ENCODE results near the gene NHERF2. TPM values are rescaled to one million over a fixed set of nuclear protein-coding genes. Genes with fewer than 3 reads are reported as not detected.

Gene NHERF2
- total and polyA plus RNA-seq, 2 donors, result 25.9 to 111 TPM

DNA sequence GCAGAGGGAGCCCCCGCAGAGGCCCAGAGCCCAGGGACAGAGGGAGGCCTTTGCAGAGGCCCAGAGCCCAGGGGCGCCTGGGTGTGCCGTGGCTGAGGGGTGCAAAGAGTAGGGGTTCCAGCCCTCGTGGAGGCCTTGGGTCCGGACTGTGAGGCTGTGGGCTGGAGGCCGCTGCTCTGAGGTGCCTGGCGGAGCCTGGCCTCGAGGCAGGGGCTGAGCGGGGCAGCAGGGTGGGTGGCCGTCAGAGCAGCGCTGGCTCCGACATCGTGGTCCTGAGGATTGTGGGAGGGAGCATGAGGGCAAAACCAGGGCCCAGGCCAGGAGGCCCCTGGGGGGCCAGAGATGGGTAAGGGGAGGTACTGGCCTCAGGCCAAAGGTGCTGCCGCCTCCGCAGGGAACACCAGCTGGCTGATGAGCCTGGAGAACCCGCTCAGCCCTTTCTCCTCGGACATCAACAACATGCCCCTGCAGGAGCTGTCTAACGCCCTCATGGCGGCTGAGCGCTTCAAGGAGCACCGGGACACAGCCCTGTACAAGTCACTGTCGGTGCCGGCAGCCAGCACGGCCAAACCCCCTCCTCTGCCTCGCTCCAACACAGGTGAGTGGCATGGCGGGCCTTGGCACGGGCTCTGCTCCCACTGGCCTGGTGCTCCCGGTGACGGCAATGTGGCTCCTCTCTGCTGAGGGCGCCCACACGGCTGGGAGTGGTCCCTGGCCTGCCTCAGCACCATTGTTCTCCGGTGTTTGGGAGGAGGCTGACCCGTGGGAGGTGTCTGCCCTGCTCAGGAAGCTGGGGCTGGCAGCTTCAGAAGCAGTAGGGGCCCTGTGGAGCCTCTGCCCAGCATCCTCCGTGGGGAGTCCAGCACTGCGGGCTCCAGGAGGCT lies 54.7 kb downstream of the NHERF2 start:
- DNase-seq (ENCODE audit: extremely low spot score), result no peak
- H3K4me1 ChIP-seq (ENCODE audit: insufficient read depth), result no peaks in the 10 kb centered on the region
- H3K27ac ChIP-seq (ENCODE audit: low read depth), result no peak overlapping the region
- H3K36me3 ChIP-seq (ENCODE audit: insufficient read depth), result peaks cover 4% of the 10 kb centered on the region
- no peak overlapping the region for H3K4me3 ChIP-seq (ENCODE audit: low read depth, low read length)
- 81% methylated on average over 35 of the region's 35 CpGs for WGBS

DNA sequence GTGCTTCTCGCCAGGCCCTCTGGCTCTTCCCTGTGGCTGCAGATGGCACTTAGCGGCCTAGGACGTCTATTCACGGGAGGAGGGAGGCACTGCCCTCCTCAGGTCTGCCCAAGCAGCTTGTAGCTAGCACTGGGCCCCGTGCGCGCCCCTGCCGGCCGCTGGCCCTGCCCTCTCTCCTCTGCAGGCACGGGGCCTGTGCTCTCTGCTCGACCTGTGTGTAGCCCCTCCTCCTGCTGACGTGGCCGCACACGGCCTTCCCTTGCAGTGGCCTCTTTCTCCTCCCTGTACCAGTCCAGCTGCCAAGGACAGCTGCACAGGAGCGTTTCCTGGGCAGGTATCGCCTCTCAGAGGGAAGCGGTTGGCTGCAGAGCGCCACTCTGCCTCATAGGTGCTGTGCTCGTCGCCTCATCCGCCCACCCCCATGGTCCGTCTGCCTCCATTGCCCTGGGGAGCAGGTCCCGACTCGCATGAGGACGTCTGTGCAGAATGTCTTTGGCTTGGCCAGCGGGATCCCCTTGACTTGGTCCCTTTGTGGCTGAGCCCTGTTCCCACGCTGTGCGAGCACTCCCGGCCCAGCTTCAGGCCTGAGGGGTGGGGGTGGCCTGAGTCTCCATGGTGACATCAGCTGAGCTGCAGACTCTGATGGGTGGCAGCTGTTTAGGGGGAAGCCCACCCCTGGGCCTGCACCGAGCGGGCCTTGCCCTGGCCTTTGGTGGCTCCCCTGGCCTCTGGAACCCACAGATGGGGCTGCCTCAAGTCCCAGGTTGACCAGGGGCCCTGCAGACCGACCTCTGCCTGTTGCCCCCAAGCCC lies 55.7 kb downstream of the NHERF2 start:
- 60% methylated on average over 32 of the region's 32 CpGs for WGBS
- no peak overlapping the region for H3K27ac ChIP-seq (ENCODE audit: low read depth)
- H3K4me3 ChIP-seq (ENCODE audit: low read depth, low read length), result no peak overlapping the region
- DNase-seq (ENCODE audit: extremely low spot score), result peak; percentile 23
- H3K4me1 ChIP-seq (ENCODE audit: insufficient read depth), result no peaks in the 10 kb centered on the region
- H3K36me3 ChIP-seq (ENCODE audit: insufficient read depth), result peaks cover 4% of the 10 kb centered on the region

DNA sequence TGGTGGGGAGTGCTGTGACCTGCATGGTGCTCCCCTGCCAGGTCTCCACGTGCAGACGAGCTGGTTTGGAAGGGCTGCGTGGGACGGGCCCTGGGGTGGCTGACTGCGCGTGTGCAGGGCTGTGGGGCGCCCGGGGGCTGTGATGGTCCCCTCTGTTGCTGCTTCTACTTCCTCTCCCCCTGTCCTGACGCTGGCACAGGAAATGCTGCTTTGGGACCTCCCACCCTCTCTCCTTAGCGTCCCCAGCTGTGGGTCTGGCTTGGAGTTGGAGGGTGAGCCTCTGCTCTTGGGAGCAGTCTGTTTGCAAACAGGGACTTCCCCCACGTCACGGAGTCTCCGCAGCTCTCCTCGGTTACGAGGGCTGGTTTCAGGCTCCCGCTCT lies 56.3 kb downstream of the NHERF2 start:
- 54% methylated on average over 16 of the region's 16 CpGs for WGBS
- no peak overlapping the region for H3K27ac ChIP-seq (ENCODE audit: low read depth)
- peaks cover 4% of the 10 kb centered on the region for H3K36me3 ChIP-seq (ENCODE audit: insufficient read depth)
- peak; percentile 17 for DNase-seq (ENCODE audit: extremely low spot score)
- no peaks in the 10 kb centered on the region for H3K4me1 ChIP-seq (ENCODE audit: insufficient read depth)
- no peak overlapping the region for H3K4me3 ChIP-seq (ENCODE audit: low read depth, low read length)

GRCh38 chr16:2083409-2083808 lies 56.7 kb downstream of the NHERF2 start:
- H3K36me3 ChIP-seq (ENCODE audit: insufficient read depth), result peaks cover 4% of the 10 kb centered on the region
- no peak for DNase-seq (ENCODE audit: extremely low spot score)
- 71% methylated on average over 19 of the region's 19 CpGs for WGBS
- no peak overlapping the region for H3K4me3 ChIP-seq (ENCODE audit: low read depth, low read length)
- H3K27ac ChIP-seq (ENCODE audit: low read depth), result no peak overlapping the region
- no peaks in the 10 kb centered on the region for H3K4me1 ChIP-seq (ENCODE audit: insufficient read depth)

- Histone ChIP-seq H3K4me1 (ENCODE audit: insufficient read depth) (no peaks in the 10 kb centered on the region), H3K27ac (ENCODE audit: low read depth) (no peak overlapping the region), H3K4me3 (ENCODE audit: low read depth, low read length) (no peak overlapping the region), H3K36me3 (ENCODE audit: insufficient read depth) (peaks cover 4% of the 10 kb centered on the region)
- WGBS, result 91% methylated on average over 44 of the region's 44 CpGs
- no peak for DNase-seq (ENCODE audit: extremely low spot score)
Measured at GRCh38 chr16:2083876-2084780, 57.4 kb downstream of the NHERF2 start.

DNA sequence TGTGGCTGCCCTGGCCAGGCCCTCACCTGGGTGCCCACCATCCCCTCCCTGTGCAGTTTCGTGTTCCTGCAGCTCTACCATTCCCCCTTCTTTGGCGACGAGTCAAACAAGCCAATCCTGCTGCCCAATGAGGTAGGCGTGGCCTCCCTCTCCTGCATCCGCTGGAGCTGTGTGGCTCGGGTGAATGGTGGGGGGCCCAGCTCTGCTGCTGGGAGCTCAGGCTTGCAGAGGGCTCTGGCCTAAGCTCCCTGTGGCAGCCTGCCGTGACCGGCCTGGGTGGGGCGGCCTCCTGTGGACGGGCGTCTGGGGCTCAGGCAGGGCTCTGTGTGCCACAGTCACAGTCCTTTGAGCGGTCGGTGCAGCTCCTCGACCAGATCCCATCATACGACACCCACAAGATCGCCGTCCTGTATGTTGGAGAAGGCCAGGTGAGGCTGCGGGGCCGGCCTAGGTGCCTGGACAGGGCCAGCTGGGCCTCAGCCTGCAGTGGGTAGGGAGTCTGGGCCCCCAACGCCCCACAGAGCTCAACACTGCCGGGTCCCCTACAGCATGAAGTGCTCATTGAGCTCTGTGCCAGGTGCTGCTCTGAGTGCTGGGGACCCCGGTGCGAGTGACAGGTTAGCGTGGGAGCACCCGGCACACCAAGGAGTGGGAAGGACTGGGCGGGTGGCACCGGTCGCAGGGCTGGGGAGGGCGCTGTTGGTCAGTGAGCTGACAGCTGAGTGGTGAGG lies 58.4 kb downstream of the NHERF2 start:
- no peak for DNase-seq (ENCODE audit: extremely low spot score)
- WGBS, result 83% methylated on average over 29 of the region's 29 CpGs
- Histone ChIP-seq H3K27ac (ENCODE audit: low read depth) (no peak overlapping the region), H3K4me1 (ENCODE audit: insufficient read depth) (no peaks in the 10 kb centered on the region), H3K36me3 (ENCODE audit: insufficient read depth) (peaks cover 2% of the 10 kb centered on the region), H3K4me3 (ENCODE audit: low read depth, low read length) (no peak overlapping the region)

- WGBS, result 71% methylated on average over 14 of the region's 14 CpGs
- Histone ChIP-seq H3K4me1 (ENCODE audit: insufficient read depth) (no peaks in the 10 kb centered on the region), H3K4me3 (ENCODE audit: low read depth, low read length) (no peak overlapping the region), H3K36me3 (ENCODE audit: insufficient read depth) (peaks cover 2% of the 10 kb centered on the region), H3K27ac (ENCODE audit: low read depth) (no peak overlapping the region)
- DNase-seq (ENCODE audit: extremely low spot score), result no peak
Measured at GRCh38 chr16:2085669-2086068, 59.0 kb downstream of the NHERF2 start.

DNA sequence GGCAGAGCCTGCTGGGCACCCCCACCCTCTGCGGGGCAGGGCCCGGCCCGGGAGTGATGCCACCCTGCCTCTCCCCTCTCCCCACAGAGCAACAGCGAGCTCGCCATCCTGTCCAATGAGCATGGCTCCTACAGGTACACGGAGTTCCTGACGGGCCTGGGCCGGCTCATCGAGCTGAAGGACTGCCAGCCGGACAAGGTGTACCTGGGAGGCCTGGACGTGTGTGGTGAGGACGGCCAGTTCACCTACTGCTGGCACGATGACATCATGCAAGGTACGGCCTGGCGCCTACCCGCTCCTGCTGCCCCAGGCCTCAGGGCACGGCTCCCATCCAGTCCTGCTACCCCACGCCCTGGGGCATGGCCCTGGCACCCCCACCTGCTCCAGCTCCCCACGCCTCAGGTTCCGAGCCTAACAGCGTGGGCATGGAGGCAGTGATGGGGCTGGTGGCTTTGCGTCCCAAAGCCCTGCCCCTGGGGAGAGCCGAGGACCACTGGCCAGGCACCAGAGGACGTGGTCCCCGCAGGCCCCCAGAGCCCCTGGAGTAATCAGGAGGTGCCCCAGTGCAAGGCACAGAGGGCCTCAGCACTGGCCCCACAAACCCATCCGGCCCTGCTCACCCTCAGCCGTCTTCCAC lies 59.5 kb downstream of the NHERF2 start:
- 89% methylated on average over 27 of the region's 27 CpGs for WGBS
- DNase-seq (ENCODE audit: extremely low spot score), result no peak
- Histone ChIP-seq H3K4me3 (ENCODE audit: low read depth, low read length) (no peak overlapping the region), H3K4me1 (ENCODE audit: insufficient read depth) (no peaks in the 10 kb centered on the region), H3K27ac (ENCODE audit: low read depth) (no peak overlapping the region), H3K36me3 (ENCODE audit: insufficient read depth) (peaks cover 2% of the 10 kb centered on the region)

DNA sequence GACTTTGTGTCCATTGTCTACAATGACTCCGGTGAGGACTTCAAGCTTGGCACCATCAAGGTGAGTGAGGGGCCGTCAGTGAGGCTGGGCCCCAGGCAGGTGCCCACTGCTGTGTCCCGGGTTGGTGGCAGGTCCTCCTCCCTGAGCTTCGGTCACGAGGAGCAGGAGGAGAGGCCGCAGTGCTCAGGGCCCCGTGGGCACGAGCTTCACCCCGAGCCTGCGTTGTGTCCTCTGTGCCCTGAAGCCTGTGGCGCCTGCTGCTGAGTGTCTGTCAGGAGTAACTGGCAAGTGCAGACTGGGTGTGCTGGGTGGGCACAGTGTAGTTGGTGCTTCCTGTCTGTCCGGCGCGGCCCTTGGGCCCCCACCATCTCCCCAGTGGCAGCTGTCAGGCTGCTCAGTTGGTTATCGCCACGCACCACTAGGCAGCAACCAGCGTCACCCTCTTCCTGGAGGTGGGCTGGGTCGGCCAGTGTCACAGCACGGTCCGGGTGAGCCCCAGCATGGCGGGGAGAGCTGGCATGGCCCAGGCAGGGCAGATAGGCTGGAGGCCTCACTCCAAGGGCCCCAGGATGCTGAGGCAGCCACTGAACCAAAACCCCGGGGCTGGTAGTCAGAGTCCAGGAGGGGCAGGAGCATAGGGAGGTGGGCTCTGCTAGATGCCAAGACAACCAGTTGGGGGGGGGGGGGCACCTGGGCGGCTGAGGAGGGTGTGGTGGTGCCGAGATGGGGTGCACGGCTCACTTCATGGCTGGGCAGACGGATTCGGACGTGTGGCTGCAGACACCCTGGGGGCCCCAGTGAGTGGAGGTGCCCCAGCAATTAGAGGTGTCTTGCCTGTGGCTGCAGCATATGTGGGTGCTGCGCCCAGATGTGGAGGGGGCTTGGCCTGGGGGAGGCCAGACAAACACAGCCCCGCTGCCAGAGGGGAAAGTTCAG lies 60.4 kb downstream of the NHERF2 start:
- H3K4me3 ChIP-seq (ENCODE audit: low read depth, low read length), result no peak overlapping the region
- H3K36me3 ChIP-seq (ENCODE audit: insufficient read depth), result peaks cover 2% of the 10 kb centered on the region
- H3K4me1 ChIP-seq (ENCODE audit: insufficient read depth), result no peaks in the 10 kb centered on the region
- no peak overlapping the region for H3K27ac ChIP-seq (ENCODE audit: low read depth)
- DNase-seq (ENCODE audit: extremely low spot score), result no peak
- WGBS, result 85% methylated on average over 30 of the region's 30 CpGs

GRCh38 chr16:2087748-2088631 lies 61.3 kb downstream of the NHERF2 start:
- no peak overlapping the region for H3K27ac ChIP-seq (ENCODE audit: low read depth)
- no peak for DNase-seq (ENCODE audit: extremely low spot score)
- no peak overlapping the region for H3K4me3 ChIP-seq (ENCODE audit: low read depth, low read length)
- 87% methylated on average over 41 of the region's 41 CpGs for WGBS
- no peaks in the 10 kb centered on the region for H3K4me1 ChIP-seq (ENCODE audit: insufficient read depth)
- peaks cover 2% of the 10 kb centered on the region for H3K36me3 ChIP-seq (ENCODE audit: insufficient read depth)
